ENCODE measurements around the gene S1PR3.

GRCh38 chr9:88979791-88980190 is 11.5 kb upstream of the S1PR3 start:
- TF ChIP-seq CTCF (IDR thresholded peaks at IDR 0.05): no peak
- no peak for TF ChIP-seq POLR2A (IDR thresholded peaks at IDR 0.05)

All from ovary (tissue), 3 donors.